Left hindlimb (tissue), 1 donor: ENCODE data around the gene OSBPL1A.
"Not testable (repeated sequence)": the region's sequence is repeated elsewhere in the genome, so short reads cannot be mapped to it uniquely, and the experiment has no call there.

ENCODE experiments used
- DNase-seq: peaks from one replicate; pipeline ENCODE4 v3.0.0-alpha.2; 2018

The OSBPL1A gene

DNA sequence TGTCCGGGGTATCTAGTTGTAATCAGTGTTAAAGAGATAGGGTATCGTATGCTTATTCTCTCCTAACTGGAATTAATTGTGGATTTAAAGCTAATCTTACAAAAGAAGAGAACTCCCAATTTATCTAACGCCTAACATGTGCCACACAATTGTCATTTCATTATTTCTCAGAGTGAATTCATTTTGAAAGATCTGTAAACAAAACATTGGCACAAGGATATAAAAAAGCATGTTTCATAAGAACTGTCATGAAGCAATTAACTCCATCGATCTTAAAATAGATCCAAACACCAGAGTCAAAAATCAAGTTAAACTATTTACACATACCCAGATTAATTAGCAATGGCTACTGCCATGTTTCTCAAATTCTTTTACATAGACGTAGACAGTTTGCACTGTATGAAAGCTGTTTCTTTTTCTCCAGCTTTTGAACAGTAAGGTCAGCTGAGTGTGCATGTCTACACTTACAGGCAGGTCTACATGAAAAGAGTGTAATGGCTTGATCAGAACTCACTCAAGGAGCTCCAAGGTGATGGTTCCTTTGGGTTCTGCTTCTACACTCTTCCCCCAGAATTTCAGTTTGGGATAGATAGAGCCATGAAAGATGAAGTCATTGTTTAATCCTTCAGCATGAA lies 220.0 kb downstream of the OSBPL1A start:
- no peak for DNase-seq

GRCh38 chr18:24176727-24177416 lies 220.8 kb downstream of the OSBPL1A start:
- peak; percentile 54 for DNase-seq

GRCh38 chr18:24173997-24174396 lies 223.6 kb downstream of the OSBPL1A start:
- no peak for DNase-seq

DNA sequence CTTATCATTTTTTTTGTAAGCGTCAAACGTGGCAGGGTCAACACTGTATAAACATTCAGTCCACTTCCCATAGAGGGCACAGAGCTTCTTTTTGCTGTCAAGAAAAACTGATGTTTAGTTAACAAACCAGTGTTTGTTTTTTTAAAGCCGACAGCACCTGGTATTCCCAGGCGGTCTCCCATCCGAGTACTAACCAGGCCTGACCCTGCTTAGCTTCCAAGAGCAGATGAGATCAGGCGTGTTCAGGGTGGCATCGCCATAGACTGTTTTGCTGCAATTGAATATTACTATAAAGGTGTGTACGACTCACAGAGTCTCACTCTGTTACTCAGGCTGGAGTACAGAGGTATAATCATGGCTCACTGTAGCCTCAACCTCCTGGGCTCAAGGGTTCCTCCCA lies 227.3 kb downstream of the OSBPL1A start:
- no peak for DNase-seq

DNA sequence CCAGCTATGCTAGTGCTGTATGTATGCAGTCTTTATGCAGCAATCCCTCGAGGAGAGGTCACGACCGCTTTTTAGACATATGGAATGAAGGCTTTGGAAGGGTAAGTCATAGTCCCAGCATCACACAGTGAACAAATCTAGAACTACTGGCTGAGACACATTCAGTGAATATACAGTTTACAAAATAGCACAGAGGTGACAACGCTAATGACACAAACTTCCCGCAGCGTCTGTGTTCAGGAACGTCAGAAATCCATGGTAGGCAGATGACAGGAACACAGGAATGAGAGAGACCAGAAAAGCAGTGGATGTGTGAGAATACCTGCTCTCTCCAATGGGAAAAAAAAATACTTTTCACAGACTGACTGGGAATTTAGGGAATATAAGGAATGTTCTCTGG lies 229.1 kb downstream of the OSBPL1A start:
- DNase-seq = no peak

DNA sequence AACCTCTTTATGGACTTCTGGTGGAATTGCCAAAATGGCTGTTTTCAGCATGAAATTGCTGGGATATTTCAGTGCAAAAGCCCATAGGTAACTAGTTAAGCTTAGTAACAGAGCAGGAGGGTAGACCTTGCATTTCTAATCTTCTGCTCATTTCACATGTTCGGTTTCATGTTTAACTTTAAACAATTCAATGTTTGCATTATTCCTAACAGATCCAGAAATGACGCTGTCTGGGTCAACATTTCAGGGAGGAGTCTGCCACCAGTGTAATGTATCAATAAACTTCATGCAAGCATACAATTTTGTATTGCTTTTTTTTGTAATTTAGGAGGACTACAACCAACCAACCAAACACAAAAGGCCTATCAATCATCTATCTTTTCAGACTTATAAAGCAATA lies 236.3 kb downstream of the OSBPL1A start:
- no peak for DNase-seq

- DNase-seq = no peak
Measured at GRCh38 chr18:24160086-24160485, 237.5 kb downstream of the OSBPL1A start.

GRCh38 chr18:24157855-24158254 lies 239.8 kb downstream of the OSBPL1A start:
- DNase-seq = no peak

DNA sequence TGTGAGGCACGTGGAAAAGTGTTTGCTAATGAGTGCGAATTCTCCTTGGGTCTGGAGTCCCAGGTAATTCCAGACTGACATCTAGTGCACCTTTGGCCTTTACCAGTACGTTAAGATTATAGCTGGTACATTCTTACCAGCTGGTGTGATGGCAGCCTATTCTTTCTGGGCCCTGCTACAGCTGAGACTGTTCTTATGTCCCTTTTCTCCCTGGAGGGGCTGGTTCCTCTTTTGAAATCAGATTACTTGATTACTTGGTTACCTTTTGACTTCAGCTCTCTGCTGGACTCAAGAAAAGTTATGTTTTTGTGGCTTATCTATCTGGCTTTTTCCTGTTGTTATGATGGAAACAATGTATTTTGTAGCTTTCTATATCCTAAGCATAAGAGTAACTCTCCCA lies 244.2 kb downstream of the OSBPL1A start:
- DNase-seq = no peak

GRCh38 chr18:24149591-24149990 lies 248.0 kb downstream of the OSBPL1A start:
- not testable (repeated sequence) for DNase-seq

DNA sequence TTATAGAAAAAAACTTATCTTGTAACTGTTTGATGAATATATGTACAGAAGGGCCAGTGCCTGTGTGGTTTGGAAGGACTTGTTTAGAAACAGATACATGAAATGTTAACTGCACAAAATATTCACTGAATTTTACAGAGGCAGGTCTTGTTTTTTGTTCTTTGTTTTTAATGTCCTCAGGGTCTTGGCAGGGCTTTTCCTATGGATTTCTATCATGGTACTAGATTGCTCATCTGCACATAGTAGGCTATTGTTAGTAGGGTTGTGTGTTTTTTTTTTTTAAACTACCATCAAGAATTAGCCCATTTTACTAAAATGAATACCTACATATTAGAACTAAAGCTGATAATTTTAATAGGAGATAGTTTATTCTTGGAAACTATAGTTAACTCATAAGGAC lies 255.2 kb downstream of the OSBPL1A start:
- DNase-seq = no peak

DNA sequence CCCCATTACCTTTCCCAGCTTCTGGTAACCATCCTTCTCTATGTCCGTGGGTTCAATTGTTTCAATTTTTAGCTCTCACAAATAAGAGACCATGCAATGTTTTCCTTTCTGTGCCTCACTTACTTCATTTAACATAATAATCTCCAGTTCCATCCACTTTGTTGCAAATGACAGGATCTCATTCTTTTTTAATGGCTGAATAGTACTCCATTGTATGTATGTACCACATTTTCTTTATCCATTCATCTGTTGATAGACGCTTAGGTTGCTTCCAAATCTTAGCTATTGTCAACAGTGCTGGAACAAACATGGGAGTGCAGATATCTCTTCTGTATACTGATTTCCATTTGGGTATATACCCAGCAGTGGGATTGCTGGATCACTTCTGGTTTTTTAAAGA lies 256.9 kb downstream of the OSBPL1A start:
- no peak for DNase-seq

DNA sequence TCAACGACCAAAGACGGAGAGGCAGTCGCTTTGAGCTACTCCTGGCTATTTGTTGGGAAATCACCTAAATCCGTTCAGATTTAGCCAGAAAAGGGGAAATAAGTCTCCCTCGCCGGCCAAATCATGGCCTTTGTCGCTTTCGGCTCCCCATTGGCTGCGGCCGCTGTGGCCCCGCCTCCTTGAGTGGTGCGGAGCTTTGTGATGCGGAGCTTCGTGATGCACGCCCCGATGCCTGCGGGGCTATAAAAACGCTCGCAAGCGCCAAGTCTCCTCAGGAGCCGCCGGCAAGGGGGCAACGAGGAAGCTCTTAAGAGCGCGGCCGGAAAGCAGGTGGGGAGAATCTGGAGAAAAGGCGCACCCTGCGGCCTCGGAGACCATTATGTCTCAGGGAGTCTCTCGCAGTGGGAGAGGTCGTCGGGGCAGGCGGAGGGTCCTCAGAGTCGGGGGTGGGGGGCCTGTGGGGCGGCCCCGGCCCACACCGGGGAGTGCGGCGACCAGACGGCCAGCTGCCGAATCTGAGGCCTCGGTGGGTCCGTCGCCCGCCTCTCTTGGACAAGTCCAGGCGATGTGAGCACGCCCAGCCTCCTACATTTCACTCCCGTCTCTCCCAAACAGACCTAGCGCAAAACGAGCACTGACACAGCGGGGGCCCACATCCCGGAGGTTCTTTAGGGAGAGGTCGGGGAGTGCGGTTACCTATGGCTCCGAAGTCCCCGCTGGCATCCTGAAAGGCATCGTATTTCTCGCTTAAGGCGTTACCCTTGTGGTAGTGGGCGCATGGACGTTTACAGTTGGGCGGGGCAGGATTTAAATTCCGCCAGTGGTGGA lies 258.6 kb downstream of the OSBPL1A start, which contains the start of gene CABYR:
Gene CABYR, plus strand, starts transcription at position 274 of the 828 bp plus-strand sequence. CDS start 4,053 bp downstream, outside the sequence.
- DNase-seq = peak; percentile 81

DNA sequence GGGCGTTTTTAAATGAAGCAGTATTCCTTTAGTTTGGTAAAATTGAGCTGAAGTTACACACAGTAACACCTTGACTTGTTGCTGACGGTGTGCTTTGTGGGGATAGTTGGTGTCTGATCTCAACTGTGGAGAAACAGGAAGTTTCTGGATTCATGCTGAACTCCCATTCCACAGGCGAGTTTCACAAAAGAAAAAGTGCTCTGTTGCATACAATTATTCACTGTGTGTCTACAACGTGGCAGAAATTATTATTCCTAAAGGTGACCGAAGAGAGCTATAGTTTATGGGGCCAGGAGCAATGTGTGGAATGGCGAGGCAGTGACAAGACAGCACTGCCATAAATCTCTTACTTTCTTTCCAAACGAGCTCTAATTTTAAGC lies 259.2 kb downstream of the OSBPL1A start:
- no peak for DNase-seq

- DNase-seq = no peak
Measured at GRCh38 chr18:24136967-24137373, 260.7 kb downstream of the OSBPL1A start.

DNA sequence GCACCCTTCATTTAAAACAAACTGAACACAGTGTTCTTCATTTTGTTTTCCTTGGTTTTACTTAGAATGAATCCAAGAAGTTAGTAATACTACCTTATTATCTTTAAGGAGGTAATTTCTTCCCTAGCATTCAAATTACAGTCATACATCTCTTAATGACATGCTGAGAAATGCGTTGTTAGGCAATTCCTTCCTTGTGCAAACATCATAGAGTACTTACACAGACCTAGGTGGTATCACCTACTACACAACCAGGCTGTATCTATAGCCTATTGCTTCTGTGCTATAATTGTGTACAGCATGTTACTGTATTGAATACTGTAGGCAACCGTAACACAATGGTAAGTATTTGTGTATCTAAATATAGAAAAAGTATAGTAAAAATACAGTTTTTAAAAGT lies 267.1 kb downstream of the OSBPL1A start:
- DNase-seq = no peak

GRCh38 chr18:24128700-24129099 lies 268.9 kb downstream of the OSBPL1A start:
- no peak for DNase-seq

GRCh38 chr18:24127735-24128134 lies 269.9 kb downstream of the OSBPL1A start:
- DNase-seq = no peak

GRCh38 chr18:24126155-24126961 lies 271.3 kb downstream of the OSBPL1A start:
- DNase-seq = no peak

DNA sequence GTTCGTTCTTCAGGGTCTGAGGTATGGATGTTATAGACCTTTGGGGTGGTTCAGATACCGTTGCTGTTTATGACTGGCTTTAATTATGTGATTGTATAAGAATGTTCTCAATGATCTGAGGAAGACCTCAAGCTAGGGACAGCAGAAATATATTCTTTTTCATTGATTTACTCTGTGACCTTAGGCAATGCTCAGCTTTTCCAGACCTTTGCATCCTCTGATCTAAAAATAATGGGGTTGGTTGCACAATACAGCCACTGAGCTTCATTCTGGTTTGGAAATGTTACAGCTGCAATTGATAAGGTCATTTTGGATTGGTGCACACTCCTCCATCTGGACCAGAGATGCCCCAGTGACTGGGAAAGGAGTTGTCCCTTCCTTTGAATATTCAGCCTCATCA lies 276.0 kb downstream of the OSBPL1A start:
- no peak for DNase-seq

- DNase-seq = no peak
Measured at GRCh38 chr18:24120676-24121075, 276.9 kb downstream of the OSBPL1A start.

GRCh38 chr18:24118750-24119577 lies 278.7 kb downstream of the OSBPL1A start:
- DNase-seq = peak; percentile 59
